RWPE1 (cell line): ENCODE results near the gene ANKMY1.

Experiments used
- CTCF ChIA-PET: fragments of 350-600 bp; sonication (Branson Sonifier 250); formaldehyde crosslinking; extraction: SDS; loops from one replicate; lab custom pipeline; 2021; lab: Yijun Ruan, JAX
- POLR2A ChIA-PET: fragments of 400-600 bp; formaldehyde crosslinking; extraction: SDS; loops from one replicate; lab custom pipeline; 2020; ENCODE audit warnings: antibody characterized with exemption; ENCODE audit not compliant: low non-redundant PET; lab: Yijun Ruan, JAX
- DNase-seq: peaks from one replicate; pipeline ENCODE4 v3.0.0; 2012; ENCODE audit warnings: low spot score
- H3K27ac ChIP-seq: fragments of 450-650 bp; 2 replicates; pipeline ENCODE4 v1.5.1; 2017
- CTCF ChIP-seq: fragments of 450-650 bp; conservative IDR thresholded peaks from 2 replicates; pipeline ENCODE4 v1.5.1; 2017; ENCODE audit warnings: low read depth, mild to moderate bottlenecking

ANKMY1 gene

GRCh38 chr2:240447331-240447730 is 110.5 kb downstream of the ANKMY1 start:
- H3K27ac ChIP-seq, result peak overlapping the region; percentile 100
- TF ChIP-seq CTCF, result no peak
- ChIA-PET CTCF (interaction anchor here (0.9 to 1.0 kb wide), 2 partner anchors 8 to 214 kb away, joined by 3 to 4 read pairs; no protein-coding TSS in a partner anchor), POLR2A (no interaction called here)
- DNase-seq, result no peak

GRCh38 chr2:240446664-240447175 is 111.1 kb downstream of the ANKMY1 start:
- ChIA-PET POLR2A (no interaction called here), CTCF (interaction anchor here (0.9 to 1.0 kb wide), 2 partner anchors 8 to 213 kb away, joined by 3 to 4 read pairs; no protein-coding TSS in a partner anchor)
- TF ChIP-seq CTCF, result no peak
- no peak for DNase-seq
- peak overlapping the region; percentile 100; the same call in 1 of the 2 replicates for H3K27ac ChIP-seq

- no peak for TF ChIP-seq CTCF
- POLR2A ChIA-PET, result no interaction called here
- DNase-seq, result no peak
- peak overlapping the region; percentile 100 for H3K27ac ChIP-seq
- CTCF ChIA-PET, result no interaction called here
Measured at GRCh38 chr2:240445961-240446663, 111.7 kb downstream of the ANKMY1 start.

- TF ChIP-seq CTCF, result no peak
- POLR2A ChIA-PET, result no interaction called here
- DNase-seq, result no peak
- CTCF ChIA-PET, result no interaction called here
- H3K27ac ChIP-seq, result peak overlapping the region; percentile 100
Measured at GRCh38 chr2:240444464-240444863, 113.3 kb downstream of the ANKMY1 start.

- peak overlapping the region; percentile 100 for H3K27ac ChIP-seq
- ChIA-PET CTCF (interaction anchor here (0.6 to 0.9 kb wide), 2 partner anchors 187 to 220 kb away, joined by 3 to 4 read pairs; no protein-coding TSS in a partner anchor), POLR2A (no interaction called here)
- DNase-seq, result no peak
- TF ChIP-seq CTCF, result no peak
Measured at GRCh38 chr2:240443891-240444301, 113.9 kb downstream of the ANKMY1 start.

GRCh38 chr2:240442891-240443715 is 114.7 kb downstream of the ANKMY1 start:
- ChIA-PET POLR2A (no interaction called here), CTCF (interaction anchor here (0.6 to 0.9 kb wide), 3 partner anchors 187 to 421 kb away, joined by 3 to 5 read pairs (median 4); no protein-coding TSS in a partner anchor)
- peak overlapping the region; percentile 100 for H3K27ac ChIP-seq
- no peak for DNase-seq
- TF ChIP-seq CTCF, result no peak
